WTC11 (cell line): ENCODE results near the gene ZNG1A. TPM values are rescaled to one million over a fixed set of nuclear protein-coding genes. Genes with fewer than 3 reads are reported as not detected.

Experiments
- ATAC-seq: fragments of 200-7000 bp; cut with Tn5 transposase; 2 replicates; pipeline ENCODE4 v1.10.0; 2021; ENCODE audit warnings: mild to moderate bottlenecking, moderate library complexity
- CTCF ChIA-PET: fragments of 300-600 bp; sonication (Branson Sonifier 250); formaldehyde crosslinking; loops from one replicate; lab custom pipeline; 2021; ENCODE audit warnings: antibody characterized with exemption; lab: Charles Lee
- POLR2A ChIA-PET: fragments of 350-600 bp; sonication (Branson Sonifier 250); formaldehyde crosslinking; loops from one replicate; lab custom pipeline; 2021; ENCODE audit warnings: antibody characterized with exemption; lab: Charles Lee
- DNase-seq: peaks from one replicate; pipeline ENCODE4 v3.0.0; 2021; ENCODE audit warnings: low spot score
- H3K27ac Mint-ChIP-seq: 2 replicates; pipeline ENCODE4 v1.8.0; 2021; ENCODE audit warnings: mixed read lengths
- H3K27me3 Mint-ChIP-seq: 2 replicates; pipeline ENCODE4 v1.8.0; 2021; ENCODE audit warnings: low read depth, mild to moderate bottlenecking, moderate library complexity, mixed read lengths
- H3K36me3 Mint-ChIP-seq: 2 replicates; pipeline ENCODE4 v1.8.0; 2021; ENCODE audit warnings: mixed read lengths
- H3K4me1 Mint-ChIP-seq: 2 replicates; pipeline ENCODE4 v1.8.0; 2022; ENCODE audit warnings: mixed read lengths
- H3K4me3 Mint-ChIP-seq: 2 replicates; pipeline ENCODE4 v1.8.0; 2021; ENCODE audit warnings: mild to moderate bottlenecking, moderate library complexity, mixed read lengths
- H3K9me3 Mint-ChIP-seq: 2 replicates; pipeline ENCODE4 v1.8.0; 2021; ENCODE audit warnings: mixed read lengths
- ARID4B ChIP-seq: sonication (generic); formaldehyde crosslinking; IDR thresholded peaks from 2 replicates; pipeline ENCODE4 v1.8.0; 2023; ENCODE audit warnings: missing genetic modification reagents, mild to moderate bottlenecking, borderline replicate concordance
- ATF2 ChIP-seq: sonication (generic); formaldehyde crosslinking; IDR thresholded peaks from 2 replicates; pipeline ENCODE4 v1.8.1; 2022; ENCODE audit warnings: low read depth, missing genetic modification reagents, borderline replicate concordance
- CBFB ChIP-seq: sonication (generic); formaldehyde crosslinking; IDR thresholded peaks from 2 replicates; pipeline ENCODE4 v1.8.1; 2022; ENCODE audit warnings: mild to moderate bottlenecking, low read depth, missing genetic modification reagents
- E2F5 ChIP-seq: sonication (generic); formaldehyde crosslinking; IDR thresholded peaks from 2 replicates; pipeline ENCODE4 v1.8.1; 2022; ENCODE audit warnings: mild to moderate bottlenecking, moderate library complexity, missing genetic modification reagents
- ELF4 ChIP-seq: sonication (generic); formaldehyde crosslinking; IDR thresholded peaks from 2 replicates; pipeline ENCODE4 v1.8.1; 2022; ENCODE audit warnings: low read depth, mild to moderate bottlenecking, moderate library complexity, missing genetic modification reagents
- GABPB1 ChIP-seq: sonication (generic); formaldehyde crosslinking; IDR thresholded peaks from 2 replicates; pipeline ENCODE4 v1.8.1; 2023; ENCODE audit warnings: mild to moderate bottlenecking, missing genetic modification reagents
- KAT7 ChIP-seq: sonication (generic); formaldehyde crosslinking; IDR thresholded peaks from 2 replicates; pipeline ENCODE4 v1.8.1; 2023; ENCODE audit warnings: missing genetic modification reagents, mild to moderate bottlenecking, borderline replicate concordance
- MAX ChIP-seq: sonication (generic); formaldehyde crosslinking; IDR thresholded peaks from 2 replicates; pipeline ENCODE4 v1.8.0; 2022; ENCODE audit warnings: mild to moderate bottlenecking, missing genetic modification reagents
- PREB ChIP-seq: sonication (generic); formaldehyde crosslinking; IDR thresholded peaks from 2 replicates; pipeline ENCODE4 v1.8.1; 2022; ENCODE audit warnings: mild to moderate bottlenecking, missing genetic modification reagents, moderate library complexity, borderline replicate concordance
- TP53 ChIP-seq: sonication (generic); formaldehyde crosslinking; IDR thresholded peaks from 2 replicates; pipeline ENCODE4 v1.8.1; 2023; ENCODE audit warnings: mild to moderate bottlenecking, missing genetic modification reagents
- ZNF232 ChIP-seq: sonication (generic); formaldehyde crosslinking; IDR thresholded peaks from 2 replicates; pipeline ENCODE4 v1.8.0; 2022; ENCODE audit warnings: mild to moderate bottlenecking, missing genetic modification reagents
- ZNF317 ChIP-seq: sonication (generic); formaldehyde crosslinking; IDR thresholded peaks from 2 replicates; pipeline ENCODE4 v1.8.1; 2023; ENCODE audit warnings: low read depth, mild to moderate bottlenecking, moderate library complexity, missing genetic modification reagents, borderline replicate concordance
- ZNF416 ChIP-seq: fragments of 250-450 bp; sonication (Bioruptor Pico); IDR thresholded peaks from 2 replicates; pipeline ENCODE4 v1.9.0; 2021; ENCODE audit warnings: mild to moderate bottlenecking, inconsistent platforms
- total RNA-seq: library from RNA; stranded (reverse); gene quantifications from 3 replicates; pipeline ENCODE4 v1.2.3, GENCODE V29; 2021

ZNG1A gene
- total RNA-seq, 1 experiment from 2014 or later: 44.4 TPM

GRCh38 chr9:224582-225520 is 46.0 kb upstream of the ZNG1A start (continued):
- TF ChIP-seq MAX (CRISPR knock-in tag) (no peak), E2F5 (CRISPR knock-in tag) (no peak), ARID4B (CRISPR knock-in tag) (no peak), CBFB (CRISPR knock-in tag) (no peak), TP53 (CRISPR knock-in tag) (no peak)

- Mint-ChIP-seq H3K4me3 (no peak overlapping the region), H3K4me1 (peaks cover 16% of the 10 kb centered on the region), H3K36me3 (no peaks in the 10 kb centered on the region), H3K27ac (no peak overlapping the region)
- no peak for DNase-seq
- TF ChIP-seq ZNF232 (CRISPR knock-in tag) (no peak), ELF4 (CRISPR knock-in tag) (no peak), KAT7 (CRISPR knock-in tag) (no peak), PREB (CRISPR knock-in tag) (no peak), ATF2 (no peak), GABPB1 (no peak), ZNF317 (CRISPR knock-in tag) (no peak)
- TF ChIP-seq, all 79 proteins: peak for 0
- ChIA-PET CTCF (interaction anchor here (1.3 kb wide), 1 partner anchor 8 kb away, joined by 3 read pairs; no protein-coding TSS in a partner anchor), POLR2A (interaction anchor here (1.2 kb wide), 1 partner anchor 9 kb away, joined by 4 read pairs; the partner anchor contains the start of gene DOCK8)
- Mint-ChIP-seq H3K9me3 (peaks cover 4% of the 10 kb centered on the region), H3K27me3 (no peaks in the 10 kb centered on the region)
- no peak for ATAC-seq
These were observed 45.2 kb upstream of the ZNG1A start for GRCh38 chr9:224026-224425.

- ChIA-PET CTCF (no interaction called here), POLR2A (interaction anchor here (0.5 kb wide), 1 partner anchor 65 kb away, joined by 3 read pairs; no protein-coding TSS in a partner anchor)
These were observed 44.3 kb upstream of the ZNG1A start for GRCh38 chr9:223152-223551.

More at GRCh38 chr9:223152-223551, 44.3 kb upstream of the ZNG1A start:
- DNase-seq: no peak
- H3K4me1 Mint-ChIP-seq: peaks cover 16% of the 10 kb centered on the region
- no peaks in the 10 kb centered on the region for H3K9me3 Mint-ChIP-seq
- H3K36me3 Mint-ChIP-seq: no peaks in the 10 kb centered on the region
- H3K27ac Mint-ChIP-seq: no peak overlapping the region
- peak; percentile 30; the same call in 1 of the 2 replicates for ATAC-seq
- no peak overlapping the region for H3K4me3 Mint-ChIP-seq
- TF ChIP-seq MAX (CRISPR knock-in tag): no peak
- TF ChIP-seq ZNF416 (CRISPR knock-in tag): no peak
- H3K27me3 Mint-ChIP-seq: no peaks in the 10 kb centered on the region
